Uterus (tissue), 4 donors: ENCODE results near the gene KRTAP5-3. TPM values are rescaled to one million over a fixed set of nuclear protein-coding genes. Genes with fewer than 3 reads are reported as not detected.

ENCODE experiments used
- DNase-seq, 2 donors: peaks; one replicate each; pipeline ENCODE4 v3.0.0-alpha.2; 2019 to 2020
- H3K27ac ChIP-seq, 2 donors: fragments of 200-600 bp; sonication (generic); 1 replicate in 1 of 2; 2 replicates in 1 of 2; pipeline ENCODE4 v1.5.1; 2016 to 2018
- H3K27me3 ChIP-seq, 2 donors: fragments of 200-600 bp; sonication (generic); one replicate each; pipeline ENCODE4 v1.5.1; 2018 to 2019; ENCODE audit warnings: control low read depth in 1 of 2
- H3K36me3 ChIP-seq, 2 donors: fragments of 200-600 bp; sonication (generic); one replicate each; pipeline ENCODE4 v1.5.1; 2019; ENCODE audit warnings: control low read depth in 1 of 2
- H3K4me1 ChIP-seq, 2 donors: fragments of 200-600 bp; sonication (generic); one replicate each; pipeline ENCODE4 v1.5.1; 2018 to 2019; ENCODE audit warnings: control low read depth in 1 of 2
- H3K4me3 ChIP-seq, 2 donors: fragments of 200-600 bp; sonication (generic); 1 replicate in 1 of 2; 2 replicates in 1 of 2; pipeline ENCODE4 v1.5.1; 2018 to 2019; ENCODE audit warnings: mild to moderate bottlenecking in 1 of 2
- H3K9me3 ChIP-seq, 2 donors: fragments of 200-600 bp; sonication (generic); one replicate each; pipeline ENCODE4 v1.5.1; 2019; ENCODE audit warnings: control low read depth in 1 of 2
- POLR2A ChIP-seq, 2 donors: fragments of 450-650 bp; IDR thresholded peaks; one replicate each; pipeline ENCODE4 v1.6.1; 2016; ENCODE audit warnings: antibody characterized with exemption in 2 of 2, mild to moderate bottlenecking in 1 of 2, moderate library complexity in 1 of 2
- intact Hi-C: fragments of 100-400 bp; cut with DNase I; formaldehyde crosslinking; loops from one replicate; pipeline ENCODE4 v1.15.1; 2023; ENCODE audit warnings: low total_unique reads
- total RNA-seq, 4 donors: library from RNA; depleted of rRNA in 3 of 4; stranded (reverse); fragments of >200 nt in 3 of 4; gene quantifications; one replicate each; pipeline versions ENCODE4 v1.1.0 to v1.2.4, GENCODE V29; 2014 to 2023
- TF ChIP-seq, protein P1 (sequence below), 4 experiments: fragments of 200-600 bp in 2 of 4; fragments of 450-650 bp in 2 of 4; sonication (generic) in 2 of 4; IDR thresholded peaks; one replicate each; pipeline ENCODE4 v1.5.1; 2016 to 2019; ENCODE audit warnings: antibody characterized with exemption in 4 of 4, mild to moderate bottlenecking in 2 of 4, moderate library complexity in 1 of 4
- donor health status: DM: yes; HTN: yes; CAD: no.

Gene KRTAP5-3
- total RNA-seq, 4 donors from 2014 or later: not detected

DNA sequence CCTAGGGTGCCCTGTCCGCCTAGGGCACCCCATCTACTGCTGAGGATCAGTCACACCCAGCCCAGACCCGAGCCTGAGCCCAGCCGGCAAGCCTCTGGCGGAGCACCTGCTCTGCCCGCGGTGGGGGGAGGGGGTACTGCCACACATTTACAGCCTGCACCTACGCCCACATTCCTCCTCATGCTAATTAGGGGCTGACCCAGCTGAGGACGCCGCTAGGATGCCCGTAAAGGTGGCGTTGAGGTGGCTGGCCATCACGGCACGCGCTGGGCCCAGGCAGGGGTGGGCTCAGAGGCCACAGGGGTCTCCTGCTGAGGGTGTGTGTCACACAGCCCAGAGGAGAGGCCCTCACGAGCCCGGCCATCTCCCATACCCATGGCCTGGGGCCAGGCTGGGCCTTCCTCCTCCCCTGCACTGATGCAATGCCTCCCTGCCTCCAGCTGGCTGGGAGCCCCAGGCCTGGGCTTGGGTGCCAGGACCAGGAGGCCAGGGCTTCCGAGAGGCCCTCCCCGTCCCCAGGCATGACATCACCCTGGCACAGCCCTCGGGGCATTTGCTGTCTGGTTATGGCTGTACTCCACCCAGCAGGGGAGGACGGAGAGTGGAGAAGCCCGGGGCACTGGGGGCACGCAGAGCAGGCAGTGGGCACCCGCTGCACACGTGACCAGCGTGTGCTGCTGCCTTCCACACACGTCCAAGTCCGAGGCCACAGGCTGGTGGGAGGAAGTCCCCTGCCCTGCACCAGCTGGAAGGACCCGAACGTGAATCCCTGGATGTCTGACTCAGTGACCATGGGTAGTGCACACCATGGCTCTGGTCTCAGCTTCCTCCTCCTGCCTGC, 48.9 kb downstream of the KRTAP5-3 start:
- no peaks in the 10 kb centered on the region for H3K27me3 ChIP-seq
- intact Hi-C loops: no loop called here
- H3K36me3 ChIP-seq: no peaks in the 10 kb centered on the region
- H3K27ac ChIP-seq: peak overlapping the region; percentile 92 to 96
- peaks cover 0 to 11% of the 10 kb centered on the region in 2 donors for H3K4me1 ChIP-seq
- H3K4me3 ChIP-seq: peak overlapping the region in 1 of 2 donors; percentile 5
- H3K9me3 ChIP-seq: no peaks in the 10 kb centered on the region
- TF ChIP-seq, protein P1, sequence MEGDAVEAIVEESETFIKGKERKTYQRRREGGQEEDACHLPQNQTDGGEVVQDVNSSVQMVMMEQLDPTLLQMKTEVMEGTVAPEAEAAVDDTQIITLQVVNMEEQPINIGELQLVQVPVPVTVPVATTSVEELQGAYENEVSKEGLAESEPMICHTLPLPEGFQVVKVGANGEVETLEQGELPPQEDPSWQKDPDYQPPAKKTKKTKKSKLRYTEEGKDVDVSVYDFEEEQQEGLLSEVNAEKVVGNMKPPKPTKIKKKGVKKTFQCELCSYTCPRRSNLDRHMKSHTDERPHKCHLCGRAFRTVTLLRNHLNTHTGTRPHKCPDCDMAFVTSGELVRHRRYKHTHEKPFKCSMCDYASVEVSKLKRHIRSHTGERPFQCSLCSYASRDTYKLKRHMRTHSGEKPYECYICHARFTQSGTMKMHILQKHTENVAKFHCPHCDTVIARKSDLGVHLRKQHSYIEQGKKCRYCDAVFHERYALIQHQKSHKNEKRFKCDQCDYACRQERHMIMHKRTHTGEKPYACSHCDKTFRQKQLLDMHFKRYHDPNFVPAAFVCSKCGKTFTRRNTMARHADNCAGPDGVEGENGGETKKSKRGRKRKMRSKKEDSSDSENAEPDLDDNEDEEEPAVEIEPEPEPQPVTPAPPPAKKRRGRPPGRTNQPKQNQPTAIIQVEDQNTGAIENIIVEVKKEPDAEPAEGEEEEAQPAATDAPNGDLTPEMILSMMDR (IDR thresholded peaks at IDR 0.05): no peak
- peak in 1 of 2 donors; percentile 48 for TF ChIP-seq POLR2A (IDR thresholded peaks at IDR 0.05)
- peak; percentile 89 for DNase-seq

DNA sequence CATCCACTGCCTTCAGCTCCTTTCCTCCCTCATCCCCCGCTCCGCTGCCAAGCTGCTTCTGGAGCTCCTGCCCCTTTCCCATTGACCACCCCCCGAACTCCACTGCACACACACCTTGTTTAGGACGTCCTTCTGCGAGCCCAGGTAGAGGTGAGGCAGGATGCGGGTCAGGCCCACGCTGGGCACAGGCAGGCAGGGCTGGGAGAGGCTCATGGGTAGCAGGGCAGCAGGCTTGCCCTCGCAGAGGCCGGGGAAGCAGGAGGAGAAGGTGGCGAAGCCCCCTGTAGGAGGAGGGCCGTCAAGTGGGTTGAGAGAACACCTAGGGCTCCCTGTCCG, 49.5 kb downstream of the KRTAP5-3 start:
- no peaks in the 10 kb centered on the region for H3K36me3 ChIP-seq

DNA sequence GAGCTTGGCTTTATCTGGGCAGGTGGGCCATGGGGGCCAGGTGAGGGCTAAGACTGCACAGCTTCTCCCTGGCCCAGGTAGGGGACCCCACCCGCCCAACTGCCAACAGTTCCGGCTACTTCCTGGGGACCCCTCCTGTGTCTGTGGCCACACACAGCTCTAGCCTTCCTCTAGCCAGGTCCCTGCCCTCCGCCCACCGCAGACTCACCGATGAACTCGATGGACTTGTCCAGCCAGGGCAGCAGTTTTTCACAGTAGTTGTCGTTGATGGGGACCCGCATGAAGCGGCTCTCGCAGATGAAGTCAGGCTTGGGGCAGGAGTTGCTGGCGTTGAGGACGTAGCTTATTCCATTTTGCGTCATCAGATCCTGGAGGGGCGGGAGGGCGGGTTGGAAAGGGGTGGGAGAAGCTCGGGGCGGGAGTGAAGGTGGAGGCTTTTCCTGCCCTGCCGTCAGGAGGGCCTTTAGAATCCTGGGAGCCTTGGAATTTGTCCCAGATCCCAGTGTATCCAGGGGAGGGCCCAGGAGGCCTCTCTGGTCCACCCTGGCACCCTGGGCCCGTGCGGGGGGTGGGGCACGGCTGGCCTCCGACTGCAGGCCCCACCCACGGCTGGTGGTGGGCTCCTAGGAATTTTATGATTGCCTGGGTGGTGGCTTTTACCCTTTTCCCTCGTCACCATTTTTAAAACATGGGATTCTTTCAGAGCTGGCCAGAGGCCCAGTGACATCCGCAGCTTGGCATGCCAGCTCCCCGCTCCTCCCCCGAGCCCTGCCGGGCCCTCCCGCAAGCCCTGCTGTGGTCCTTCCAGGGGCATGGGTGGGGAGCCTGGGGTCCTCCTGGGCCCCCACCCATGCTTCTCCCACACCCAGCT, 50.1 kb downstream of the KRTAP5-3 start:
- DNase-seq: peak; percentile 80 to 83
- Histone ChIP-seq H3K9me3 (no peaks in the 10 kb centered on the region), H3K27ac (peak overlapping the region; percentile 92 to 96), H3K27me3 (no peaks in the 10 kb centered on the region), H3K4me3 (no peak overlapping the region), H3K4me1 (peaks cover 0 to 6% of the 10 kb centered on the region in 2 donors), H3K36me3 (no peaks in the 10 kb centered on the region)
- TF ChIP-seq, protein P1 (IDR thresholded peaks at IDR 0.05): no peak
- intact Hi-C loops: no loop called here

More for the DNA sequence above, 49.5 kb downstream of the KRTAP5-3 start:
- Histone ChIP-seq H3K27ac (peak overlapping the region; percentile 92 to 96), H3K9me3 (no peaks in the 10 kb centered on the region), H3K27me3 (no peaks in the 10 kb centered on the region), H3K4me1 (peaks cover 0 to 6% of the 10 kb centered on the region in 2 donors), H3K4me3 (peak overlapping the region in 1 of 2 donors; percentile 5)
- TF ChIP-seq, protein P1 (IDR thresholded peaks at IDR 0.05): no peak
- no peak for TF ChIP-seq POLR2A (IDR thresholded peaks at IDR 0.05)
- no peak for DNase-seq
- intact Hi-C loops: no loop called here

Other genes starting within 250 kb of the KRTAP5-3 start
- gene BRSK2, start 218.5 kb downstream of the KRTAP5-3 start, total RNA-seq: 1 to 10 TPM in 2 of 4 donors, not detected in 2; 1.5 to 2.2 TPM
- 10 to 100 TPM; 17.1 to 72.6 (median 23.6) TPM for gene MOB2, start 121.7 kb downstream of the KRTAP5-3 start, total RNA-seq
- 10 to 100 TPM in 1 of 4 donors, 1 to 10 TPM in 2, under 1 TPM in 1; under 0.01 to 21.7 (median 3.1) TPM for gene DUSP8, start 36.2 kb downstream of the KRTAP5-3 start, total RNA-seq
- gene KRTAP5-1, start 23.2 kb downstream of the KRTAP5-3 start, total RNA-seq: not detected
- not detected for gene KRTAP5-2, start 10.2 kb downstream of the KRTAP5-3 start, total RNA-seq
- gene KRTAP5-4, start 13.7 kb upstream of the KRTAP5-3 start, total RNA-seq: not detected
- gene KRTAP5-5, start 21.3 kb upstream of the KRTAP5-3 start, total RNA-seq: not detected
- not detected for gene KRTAP5-6, start 88.7 kb upstream of the KRTAP5-3 start, total RNA-seq
- gene IFITM10, start 142.1 kb upstream of the KRTAP5-3 start, total RNA-seq: under 1 TPM in 1 of 4 donors, not detected in 3; 0.85 TPM
- gene CTSD, start 155.5 kb upstream of the KRTAP5-3 start, total RNA-seq: 100 to 1,000 TPM in 2 of 4 donors, 10 to 100 TPM in 2; 80.0 to 188 (median 126) TPM
- 1 to 10 TPM in 1 of 4 donors, not detected in 3; 2.0 TPM for gene SYT8, start 226.5 kb upstream of the KRTAP5-3 start, total RNA-seq
- gene TNNI2, start 230.5 kb upstream of the KRTAP5-3 start, total RNA-seq: 1 to 10 TPM in 1 of 4 donors, under 1 TPM in 1, not detected in 2; 0.95 to 1.5 TPM
- 100 to 1,000 TPM in 1 of 4 donors, 10 to 100 TPM in 3; 11.2 to 112 (median 25.1) TPM for gene LSP1, start 244.6 kb upstream of the KRTAP5-3 start, total RNA-seq